Stimulated activated CD4-positive, alpha-beta T cell treated with anti-CD3 and anti-CD28 coated beads, Interleukin-4, amount 100 ng/mL, for 4 hours (primary cell): ENCODE measurements around the gene INHBA.

Source experiments
- DNase-seq, 2 experiments: peaks; one replicate each; pipeline ENCODE4 v3.0.0-alpha.2; 2020

The INHBA gene

DNA sequence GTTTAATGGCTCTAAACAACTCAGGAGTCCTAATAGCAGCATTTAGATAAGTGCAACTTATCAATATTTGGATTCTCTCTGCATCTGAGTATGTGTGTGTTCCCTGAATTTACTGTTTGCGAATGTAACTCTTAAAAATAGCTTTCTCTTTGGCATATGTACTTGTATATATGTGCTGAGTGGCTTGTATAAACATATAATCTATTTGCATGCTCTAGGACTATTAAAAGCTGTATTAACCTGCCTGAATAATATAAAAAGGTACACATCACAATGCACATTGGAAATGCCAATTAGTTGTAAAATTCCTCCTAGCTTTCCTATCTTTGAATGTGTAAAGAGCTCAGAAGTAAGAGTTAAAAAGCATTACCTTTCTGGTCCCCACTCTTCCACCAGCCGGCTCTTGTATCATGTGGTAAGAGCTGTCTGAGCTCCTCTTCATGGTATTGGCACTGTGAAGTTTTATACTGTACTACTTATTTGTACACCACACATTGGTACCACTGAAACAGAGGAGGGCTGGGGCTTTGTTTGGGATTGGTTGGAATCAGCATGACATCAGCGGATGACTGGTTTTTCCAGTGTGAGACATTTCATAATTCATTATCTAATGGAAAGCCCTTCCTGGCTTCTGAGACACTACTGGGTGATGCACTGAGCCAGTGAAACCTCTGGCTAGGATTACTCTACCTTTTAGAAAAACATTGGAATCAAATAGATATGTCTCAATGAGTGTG lies at the start of gene INHBA:
TSS of gene INHBA (minus strand) at position 456 of the 737 bp plus-strand sequence. CDS start 2,716 bp downstream, outside the sequence.
- DNase-seq = no peak

DNA sequence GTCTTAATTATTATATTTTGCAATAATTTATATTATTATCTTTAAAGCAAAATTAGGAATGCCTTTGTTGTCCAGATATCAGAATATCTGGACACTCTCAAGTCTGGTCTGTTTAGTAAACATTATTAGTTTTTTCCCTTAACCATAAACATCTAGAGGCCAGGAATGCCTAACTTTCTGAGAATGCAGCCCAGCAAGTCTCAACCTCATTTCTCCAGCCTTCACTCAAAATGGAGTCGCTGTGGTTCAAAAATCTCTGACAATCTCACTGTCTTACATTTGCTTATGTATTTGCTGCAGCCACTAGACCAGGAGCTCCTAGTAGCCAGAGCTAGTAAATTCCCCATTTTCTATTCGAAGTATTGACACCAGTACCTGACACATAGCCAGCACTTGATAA lies 49.7 kb upstream of the INHBA start:
- DNase-seq = no peak

DNA sequence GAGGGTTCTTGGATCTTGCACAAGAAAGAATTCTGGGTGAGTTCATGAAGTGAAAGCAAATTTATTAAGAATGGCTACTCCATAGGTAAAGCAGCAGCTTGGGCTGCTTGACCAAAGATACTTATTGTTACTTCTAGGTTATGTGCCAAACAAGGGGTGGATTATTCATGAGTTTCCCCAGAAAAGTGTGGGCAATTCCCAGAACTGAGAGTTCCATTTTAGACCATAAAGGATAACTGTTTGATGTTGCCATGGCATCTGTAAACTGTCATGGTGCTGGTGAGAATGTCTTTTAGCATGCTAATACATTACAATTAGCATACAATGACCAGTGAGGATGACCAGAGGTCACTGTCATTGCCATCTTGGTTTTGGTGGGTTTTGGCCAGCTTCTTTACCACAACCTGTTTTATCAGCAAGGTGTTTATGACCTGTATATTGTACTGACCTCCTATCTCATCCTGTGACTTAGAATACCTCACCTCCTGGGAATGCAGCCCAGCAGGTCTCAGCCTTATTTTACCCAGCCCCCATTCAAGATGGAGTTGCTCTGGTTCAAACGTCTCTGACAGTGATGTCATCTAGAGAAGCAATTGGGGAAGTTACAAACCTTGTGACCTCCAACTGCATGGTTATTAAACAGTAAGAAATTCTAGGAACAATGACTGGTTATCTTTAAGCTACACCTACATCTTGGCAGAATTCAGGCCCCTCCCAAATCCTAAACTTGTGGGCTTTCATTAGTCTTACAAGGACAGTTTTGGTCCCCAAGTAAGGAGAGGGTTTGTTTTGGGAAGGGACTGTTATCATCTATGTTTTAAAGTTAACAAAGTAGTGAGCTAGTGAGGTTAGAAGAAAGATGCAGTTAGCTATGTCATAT lies 48.0 kb upstream of the INHBA start:
- DNase-seq = no peak

DNA sequence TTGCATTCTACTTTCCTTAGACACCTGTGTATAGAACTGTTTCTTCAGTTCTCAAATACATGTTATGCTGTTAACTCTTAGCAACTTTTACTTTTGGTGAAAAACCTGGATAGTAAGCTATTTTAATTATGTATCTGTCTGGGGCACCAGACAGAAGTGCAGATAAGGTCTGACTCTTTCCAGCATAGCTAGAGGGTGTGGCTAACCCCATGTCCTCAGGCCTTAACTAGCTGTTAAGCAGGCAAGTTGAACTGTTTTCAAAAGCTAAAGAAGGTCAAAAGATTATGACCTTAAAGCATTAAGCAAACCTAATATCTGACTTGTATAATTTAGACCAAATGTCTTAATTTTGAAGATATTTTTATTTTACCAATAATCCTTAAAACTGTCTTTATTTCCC lies 45.1 kb upstream of the INHBA start:
- no peak for DNase-seq

DNA sequence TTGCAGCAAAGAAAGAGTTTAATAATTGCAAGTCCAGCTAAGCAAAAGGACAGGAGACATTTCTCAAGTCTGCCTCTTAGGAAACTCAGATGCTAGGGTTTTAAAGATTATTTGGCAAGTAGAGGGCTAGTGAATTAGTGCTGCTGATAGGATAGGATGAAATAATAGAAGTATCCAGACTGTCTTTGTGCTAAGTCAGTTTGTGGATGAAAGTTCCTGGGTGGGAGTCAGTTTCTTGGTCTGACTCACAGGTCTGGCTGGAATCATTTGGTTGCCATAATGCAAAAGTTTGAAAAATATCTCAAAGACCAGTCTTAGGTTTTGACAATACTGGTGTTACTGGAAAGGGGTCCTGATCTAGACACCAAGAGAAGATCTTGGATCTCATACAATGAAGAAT lies 42.6 kb upstream of the INHBA start:
- DNase-seq = no peak

DNA sequence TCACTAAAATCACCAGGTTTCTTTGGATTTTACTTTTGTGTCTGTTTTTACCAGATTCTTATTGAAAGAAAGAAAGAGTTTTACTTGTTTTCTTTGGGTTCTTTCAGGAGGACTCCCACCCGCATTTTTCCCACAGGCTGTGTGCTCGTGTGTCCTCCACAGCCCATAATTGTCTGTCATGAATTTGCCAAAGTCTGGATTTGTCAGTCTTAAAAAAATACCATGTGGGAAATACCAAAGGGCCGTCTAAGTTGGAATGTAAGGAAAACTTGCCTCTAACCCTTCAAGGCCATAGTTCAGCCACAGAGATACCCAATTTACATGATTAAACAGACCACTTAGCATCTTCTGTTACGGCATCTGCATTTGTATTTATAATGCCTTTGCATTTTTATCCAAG lies 41.3 kb upstream of the INHBA start:
- DNase-seq = no peak

DNA sequence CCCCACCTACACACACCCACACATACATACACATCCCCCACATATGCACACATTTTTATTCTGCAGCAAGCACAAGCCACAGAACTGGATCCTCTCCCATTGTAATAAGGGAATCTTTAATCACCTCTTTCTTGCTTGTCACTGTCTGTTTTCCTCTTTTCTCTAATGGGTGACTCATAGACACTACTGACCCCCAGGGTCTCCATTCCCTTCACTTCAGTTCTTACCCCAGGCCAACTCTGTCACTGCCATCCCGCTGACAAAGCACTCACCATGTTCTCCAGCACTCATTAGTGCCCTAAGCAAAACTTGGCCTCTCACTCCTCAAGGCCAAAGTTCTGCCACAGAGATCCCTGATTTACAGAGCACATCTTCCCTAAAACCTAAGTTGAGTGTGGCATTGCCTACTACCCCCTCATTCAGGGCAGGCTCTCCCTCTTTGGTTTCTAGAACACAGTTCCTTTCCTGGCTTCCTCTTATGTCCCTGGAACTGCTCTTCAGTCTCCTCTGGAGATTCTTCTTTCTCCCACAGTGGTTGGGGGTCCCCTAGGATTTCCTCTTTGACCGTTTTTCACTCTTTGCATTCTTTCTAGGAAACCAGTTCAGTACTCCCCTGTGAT lies 39.6 kb upstream of the INHBA start:
- no peak for DNase-seq

DNA sequence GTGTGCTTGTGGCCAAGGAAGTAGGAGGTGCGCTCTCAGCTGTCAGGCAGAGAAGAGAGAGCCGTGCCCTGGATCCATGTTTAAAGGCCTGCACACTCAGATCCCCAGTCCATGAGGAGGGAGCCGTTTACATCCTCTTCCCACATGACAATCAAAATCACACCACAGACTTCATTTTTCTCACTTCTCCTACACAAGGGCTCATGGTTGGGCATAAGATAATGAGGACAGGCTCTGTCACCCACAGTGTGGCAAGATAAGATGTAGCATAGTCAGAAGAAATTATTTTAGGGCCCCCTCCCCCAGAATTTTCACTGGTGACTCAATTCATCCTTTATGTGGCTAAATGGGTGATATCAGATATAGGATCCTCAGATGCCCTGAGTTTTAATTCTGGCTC lies 35.9 kb upstream of the INHBA start:
- no peak for DNase-seq

DNA sequence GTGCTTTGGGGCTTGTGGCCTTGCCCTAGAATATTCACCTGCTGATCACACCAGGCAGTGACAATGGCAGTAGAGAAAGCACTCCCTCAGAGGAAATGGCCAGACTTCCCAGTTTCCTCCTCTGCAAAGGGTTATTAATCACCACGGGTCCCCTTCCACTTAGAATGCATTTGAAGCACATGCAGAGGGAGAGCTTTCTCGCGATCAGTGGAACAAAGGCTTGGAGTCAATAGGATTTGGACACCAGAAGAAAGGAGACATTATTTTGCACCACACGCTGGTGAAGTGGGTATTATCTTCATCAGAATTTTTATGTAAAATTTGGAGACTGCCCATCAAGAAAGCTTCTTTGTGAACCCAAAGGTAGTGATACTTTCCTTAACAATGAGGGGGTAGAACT lies 35.4 kb upstream of the INHBA start:
- DNase-seq = no peak

DNA sequence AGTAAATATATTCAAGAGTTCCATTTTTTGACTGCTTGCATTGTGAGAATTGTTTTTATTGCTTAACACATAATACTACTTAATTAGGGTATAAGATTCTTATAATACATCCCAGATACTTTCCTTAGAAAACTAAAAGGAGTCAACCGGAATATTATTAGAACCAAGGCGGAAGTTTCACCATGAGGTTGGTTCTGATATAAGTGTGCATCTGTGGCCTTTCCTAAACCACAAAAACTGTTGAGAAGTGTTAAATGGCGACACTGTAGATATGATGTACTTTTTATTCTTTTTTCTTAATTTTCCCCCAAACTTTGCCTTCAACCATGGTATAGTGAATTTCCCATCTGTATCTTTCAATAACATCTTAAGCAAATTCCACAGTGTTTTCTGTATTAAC lies 32.3 kb upstream of the INHBA start:
- DNase-seq = no peak

DNA sequence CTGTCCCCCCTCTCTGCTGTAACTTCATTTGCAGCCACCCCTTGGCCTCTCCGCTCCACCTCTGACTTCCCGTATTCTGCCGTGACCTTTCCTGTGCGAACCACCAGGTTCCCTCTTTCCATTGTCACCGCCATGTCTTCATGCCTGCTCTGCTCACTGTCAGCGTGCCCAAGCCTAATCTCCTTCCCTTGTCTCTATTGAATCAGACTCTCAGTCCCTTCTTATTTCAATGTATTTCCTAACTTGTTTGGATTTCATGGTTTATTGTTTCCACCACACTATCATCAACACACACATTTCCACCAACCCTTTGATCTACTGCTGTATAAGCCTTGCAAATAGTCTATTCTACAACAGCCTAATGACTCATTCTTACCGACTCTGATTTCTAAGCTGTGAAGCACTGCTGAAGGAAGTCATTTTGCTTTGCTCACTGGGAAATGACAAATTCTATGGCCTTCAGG lies 30.0 kb upstream of the INHBA start:
- no peak for DNase-seq

DNA sequence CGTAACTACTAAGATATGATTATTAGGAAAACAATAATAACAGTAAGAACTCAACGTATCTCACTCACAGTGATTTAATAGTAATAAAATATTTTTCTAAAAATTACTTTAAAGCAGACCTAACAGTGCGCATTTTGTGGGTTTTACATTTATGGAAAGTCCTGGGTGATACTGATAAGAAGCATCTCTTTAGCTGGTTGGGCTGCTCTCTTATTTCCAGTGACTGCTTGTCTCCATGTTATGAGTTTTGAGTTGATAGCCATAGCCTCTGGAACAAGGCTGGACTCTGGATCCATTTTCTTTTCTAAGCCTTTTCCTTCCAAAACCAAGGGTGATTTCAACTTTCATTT lies 29.5 kb upstream of the INHBA start:
- DNase-seq = no peak

DNA sequence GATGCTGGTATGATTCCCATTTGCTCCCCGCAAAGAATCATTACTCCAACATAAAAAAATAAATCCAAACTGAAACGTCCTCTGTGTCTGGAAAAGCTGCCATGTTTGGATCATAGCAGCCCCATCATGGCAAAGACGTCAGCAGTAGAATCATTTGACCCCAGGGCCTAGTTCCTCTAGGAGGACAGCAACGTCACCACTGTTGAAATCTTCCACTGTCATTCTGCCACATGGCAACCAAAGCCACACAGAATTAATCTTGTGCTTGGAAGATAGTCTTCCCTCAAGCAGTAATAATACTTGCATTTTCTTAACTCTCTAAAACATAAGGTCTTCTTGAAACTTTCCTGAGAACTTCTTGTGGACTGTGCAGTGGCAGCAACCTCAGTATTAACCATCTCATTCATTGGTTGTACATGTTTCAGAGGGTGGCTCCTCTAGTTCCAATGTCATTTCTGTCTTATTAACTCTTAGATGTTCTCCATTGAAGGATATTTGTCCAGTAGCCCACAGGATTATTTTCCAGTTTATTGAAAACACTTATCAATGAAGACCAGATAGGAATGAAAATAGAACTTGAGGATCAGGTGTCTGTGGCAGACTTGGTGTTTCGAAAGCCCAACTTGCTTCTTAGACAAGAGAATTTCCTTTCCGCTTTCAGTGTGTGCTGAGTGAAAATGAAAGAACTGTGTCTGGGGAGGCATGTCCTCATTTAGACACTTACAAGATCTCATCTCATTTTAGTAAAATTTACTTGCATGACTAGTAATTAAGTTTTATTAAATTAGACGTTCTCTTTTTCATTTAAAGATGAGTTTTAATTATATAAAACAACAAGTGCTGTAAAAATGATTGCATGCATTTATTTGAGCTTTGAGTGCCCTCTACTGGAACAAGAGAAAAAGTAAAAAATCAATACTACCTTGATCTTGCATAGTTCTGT lies 28.9 kb upstream of the INHBA start:
- DNase-seq = no peak

DNA sequence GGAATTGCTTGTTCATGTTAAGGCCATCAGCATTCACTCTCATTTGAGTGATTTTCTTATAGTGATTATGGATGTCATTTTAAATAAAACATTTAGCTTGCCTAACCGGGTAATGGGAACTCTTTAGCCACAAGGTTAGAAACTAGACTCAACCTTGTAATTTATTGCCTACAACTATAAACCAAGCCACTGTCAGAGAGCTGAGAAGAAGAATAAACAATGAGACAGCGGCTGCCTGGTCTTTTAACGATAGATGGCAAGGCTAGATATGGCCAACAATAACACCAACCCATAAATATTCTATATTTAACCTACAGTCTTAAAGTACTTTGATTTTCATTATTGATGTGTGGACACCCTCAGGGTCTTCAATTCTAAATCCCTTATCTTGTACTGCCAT lies 27.8 kb upstream of the INHBA start:
- DNase-seq = no peak

DNA sequence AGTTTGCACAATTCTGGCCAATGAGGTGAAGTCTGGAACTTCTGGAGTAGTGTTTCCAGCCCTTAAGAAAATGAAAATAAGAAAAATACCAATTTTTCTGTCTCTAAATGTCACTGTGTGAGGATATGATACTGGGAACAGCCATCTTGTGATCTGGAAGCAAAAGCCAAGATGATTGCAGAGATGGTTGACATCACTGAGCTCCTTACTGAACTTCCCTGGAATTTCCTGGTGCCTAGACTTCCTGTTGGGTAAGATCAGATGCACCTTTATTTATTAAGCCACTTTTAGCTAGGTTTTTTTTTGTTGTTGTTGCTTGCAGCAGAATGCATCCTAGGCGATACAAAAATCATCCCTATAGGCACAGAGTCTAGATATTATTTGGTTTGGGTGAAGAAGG lies 27.3 kb upstream of the INHBA start:
- no peak for DNase-seq

DNA sequence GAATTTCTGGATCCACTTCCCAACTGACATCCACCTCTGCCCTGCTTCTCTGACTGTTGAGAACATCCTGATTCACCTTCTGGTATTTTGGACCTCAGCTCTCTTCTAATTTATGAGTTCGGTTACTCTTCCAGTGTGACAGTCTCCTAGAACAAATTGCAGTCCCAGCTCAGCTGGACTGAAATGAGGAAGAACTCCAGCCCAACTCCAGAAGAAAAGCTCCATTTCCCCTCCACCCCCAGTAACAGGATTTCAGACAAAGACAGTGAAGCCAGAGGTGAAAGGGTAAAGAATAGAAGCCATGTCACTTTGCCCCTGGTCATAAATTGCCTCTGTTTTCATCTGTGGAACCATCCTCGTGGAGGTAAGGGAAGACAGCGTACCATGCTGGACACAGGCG lies 26.2 kb upstream of the INHBA start:
- DNase-seq = no peak

DNA sequence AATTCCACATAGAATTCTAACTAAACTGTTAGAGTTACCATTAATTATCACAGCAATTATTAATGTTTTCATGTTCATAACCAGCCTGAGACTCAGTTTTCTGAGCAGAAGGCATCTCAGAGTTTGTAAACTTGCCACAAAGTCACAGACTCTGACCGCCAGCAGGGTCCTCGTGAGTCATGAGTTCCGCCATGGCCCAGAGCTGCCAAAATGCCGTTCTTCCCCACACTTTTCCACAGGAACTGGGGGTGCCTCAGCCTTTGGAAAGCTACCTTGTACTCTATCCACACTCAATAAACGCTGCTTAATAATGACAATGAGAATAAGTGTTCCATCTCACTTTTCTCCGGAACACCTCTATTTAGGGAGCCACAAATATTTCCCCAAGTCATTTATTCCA lies 22.1 kb upstream of the INHBA start:
- no peak for DNase-seq

DNA sequence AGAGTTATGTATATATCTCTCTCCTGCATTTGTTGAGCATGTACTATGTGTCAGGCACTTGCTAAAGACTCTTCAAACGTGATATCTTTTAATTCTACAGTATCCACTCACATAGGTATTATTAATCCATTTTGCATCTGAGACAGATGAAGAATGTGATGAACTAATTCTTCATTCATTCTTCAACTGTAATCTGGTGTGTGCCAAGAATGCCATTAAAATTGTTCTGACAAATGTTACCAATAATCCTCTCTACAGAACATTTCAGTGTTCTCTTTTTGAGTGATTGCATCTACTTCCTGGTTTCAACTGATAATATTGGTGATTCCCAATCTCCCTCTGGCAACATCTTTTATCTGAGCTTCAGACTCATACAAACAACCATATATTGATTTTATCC lies 18.0 kb upstream of the INHBA start:
- DNase-seq = no peak

DNA sequence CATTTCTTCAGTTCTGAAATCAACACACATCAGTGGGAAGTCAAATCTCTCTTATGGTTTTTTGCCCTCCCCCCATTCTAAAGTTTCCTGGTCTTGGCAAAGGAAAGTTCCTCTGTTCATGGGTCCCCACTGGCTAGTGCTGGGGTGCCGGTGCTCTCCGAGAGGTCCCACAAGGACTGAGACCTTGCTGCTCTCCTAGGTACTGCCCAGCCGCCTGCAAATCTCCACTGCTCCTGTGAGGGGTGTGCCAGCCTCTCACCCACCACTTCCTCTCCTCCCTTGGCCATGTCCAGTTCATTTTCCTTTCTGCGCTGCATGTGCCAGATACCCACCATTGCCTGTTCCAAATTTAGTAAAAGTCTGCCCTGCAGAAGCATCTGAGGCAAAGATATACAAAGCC lies 17.2 kb upstream of the INHBA start:
- no peak for DNase-seq

DNA sequence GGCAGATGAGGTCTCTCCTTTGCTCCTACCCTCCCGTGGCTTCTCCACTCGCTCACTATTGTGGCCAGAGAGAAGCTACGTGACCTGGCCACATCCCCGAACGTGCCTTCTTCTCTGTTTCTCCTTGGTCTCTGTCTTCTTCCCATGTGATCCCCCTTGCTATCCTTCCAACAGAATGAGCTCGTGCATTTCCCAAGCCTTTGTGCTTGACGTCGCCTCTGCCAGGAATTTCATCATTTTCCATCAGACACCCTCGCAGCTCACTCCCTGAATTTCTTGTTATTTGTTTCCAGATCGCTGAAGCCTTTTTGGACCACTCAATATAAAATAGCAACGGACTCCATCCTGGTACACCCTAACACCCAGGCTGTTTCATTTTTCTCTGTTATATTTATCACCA lies 13.8 kb upstream of the INHBA start:
- DNase-seq = no peak

DNA sequence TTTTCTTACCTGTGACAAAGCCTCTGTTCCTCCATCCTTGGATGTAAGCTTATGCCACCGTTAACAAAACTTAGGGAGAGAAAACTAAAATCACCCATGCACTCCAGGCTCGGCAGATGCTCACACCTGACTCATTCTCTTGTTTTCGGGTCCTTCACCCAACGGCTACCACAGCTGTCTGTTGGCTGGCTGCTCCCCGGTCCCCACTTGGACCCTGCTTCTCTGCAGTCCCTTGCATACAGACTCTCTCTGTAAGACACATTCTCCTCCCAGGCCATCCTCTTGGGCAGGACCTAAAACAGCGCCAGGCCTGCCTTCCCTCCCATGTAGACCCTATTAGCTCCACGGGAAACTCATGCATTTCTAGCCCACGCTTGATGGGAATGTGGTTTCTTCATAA lies 12.1 kb upstream of the INHBA start:
- no peak for DNase-seq

DNA sequence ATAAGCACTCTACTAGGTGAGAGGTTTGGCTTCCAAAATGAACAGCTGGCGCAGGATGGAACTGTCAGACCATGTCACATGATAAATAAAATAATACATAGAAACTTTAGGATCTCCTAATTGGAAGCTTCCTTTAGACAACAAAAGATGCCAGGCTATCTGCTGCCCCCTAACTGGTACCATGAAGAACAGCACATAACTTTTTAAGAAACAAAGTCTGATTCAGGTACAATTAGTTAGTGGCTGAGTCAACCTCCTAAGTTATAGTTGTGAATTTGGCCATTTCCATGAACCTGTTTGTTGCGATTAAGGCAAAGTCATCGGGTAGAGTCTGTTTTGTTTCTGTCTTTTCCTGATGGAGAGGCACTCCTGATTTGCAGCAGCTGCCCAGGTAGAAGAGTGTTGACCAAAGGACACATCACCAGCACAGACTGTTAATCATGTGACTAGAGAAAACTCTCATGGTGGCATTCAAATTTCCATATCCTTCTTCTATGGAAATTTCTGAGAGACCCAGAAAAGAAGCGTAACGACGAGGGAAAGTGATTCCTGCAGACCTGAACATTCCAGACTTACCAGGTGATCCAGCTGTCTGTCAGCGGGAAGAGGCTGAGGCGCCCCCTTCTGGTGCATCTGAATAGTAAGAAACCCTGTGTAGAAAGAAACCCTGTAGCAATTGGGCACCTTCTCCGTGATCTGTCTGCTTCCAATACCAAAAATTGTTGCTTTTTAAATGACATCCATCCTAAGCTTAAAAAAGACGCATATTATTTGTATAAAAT lies 8.6 kb upstream of the INHBA start:
- no peak for DNase-seq
